CD14-positive monocyte (primary cell): ENCODE measurements around the gene FCRL4. TPM values are rescaled to one million over a fixed set of nuclear protein-coding genes. Genes with fewer than 3 reads are reported as not detected.

Experiments used
- DNase-seq, 3 donors: peaks; one replicate each; pipeline ENCODE4 v3.0.0-alpha.2; 2011 to 2022
- H2AFZ ChIP-seq: 2 replicates; pipeline ENCODE4 v1.6.0; 2012; ENCODE audit warnings: mild to moderate bottlenecking, low read depth, low read length, inconsistent platforms; ENCODE audit not compliant: insufficient read depth, poor library complexity, severe bottlenecking
- H3K27ac ChIP-seq, 2 donors: 1 replicate in 1 of 2; 2 replicates in 1 of 2; pipeline ENCODE4 v1.5.1; 2012 to 2013; ENCODE audit warnings: low read length in 2 of 2, control low read depth in 1 of 2, inconsistent platforms in 1 of 2, low read depth in 1 of 2, mild to moderate bottlenecking in 1 of 2
- H3K27me3 ChIP-seq, 2 donors: one replicate each; pipeline versions ENCODE4 v1.6.0 to v1.6.1; 2011 to 2013; ENCODE audit warnings: low read length in 2 of 2; ENCODE audit not compliant: control insufficient read depth in 2 of 2, insufficient read depth in 2 of 2
- H3K36me3 ChIP-seq, 2 donors: replicated peaks in 1 of 2; 1 replicate in 1 of 2; 2 replicates in 1 of 2; pipeline versions ENCODE4 v1.5.1 to v1.6.1; 2012 to 2013; ENCODE audit warnings: low read length in 2 of 2, control low read depth in 1 of 2, inconsistent platforms in 1 of 2, mild to moderate bottlenecking in 1 of 2; ENCODE audit not compliant: insufficient read depth in 2 of 2, control insufficient read depth in 1 of 2
- H3K4me1 ChIP-seq, 2 donors: 1 replicate in 1 of 2; 2 replicates in 1 of 2; pipeline versions ENCODE4 v1.5.1 to v1.6.1; 2012 to 2013; ENCODE audit warnings: low read length in 2 of 2, control low read depth in 1 of 2, inconsistent platforms in 1 of 2, mild to moderate bottlenecking in 1 of 2, moderate library complexity in 1 of 2; ENCODE audit not compliant: insufficient read depth in 2 of 2, control insufficient read depth in 1 of 2
- H3K4me2 ChIP-seq: replicated peaks from 2 replicates; pipeline ENCODE3; 2012; ENCODE audit warnings: low read length, moderate library complexity, mild to moderate bottlenecking; ENCODE audit not compliant: poor library complexity, severe bottlenecking; ENCODE audit errors: extremely low read depth
- H3K4me3 ChIP-seq, 3 experiments: fragments of 200-600 bp in 1 of 3; sonication (generic) in 1 of 3; replicated peaks in 1 of 3; 1 replicate in 2 of 3; 2 replicates in 1 of 3; pipeline ENCODE4 v1.5.1; 2011 to 2013; ENCODE audit warnings: low read length in 3 of 3, mild to moderate bottlenecking in 3 of 3, control low read depth in 2 of 3, low read depth in 2 of 3, inconsistent platforms in 1 of 3, moderate library complexity in 1 of 3
- H3K79me2 ChIP-seq: 2 replicates; pipeline ENCODE4 v1.6.0; 2012; ENCODE audit warnings: mild to moderate bottlenecking, control low read depth, inconsistent platforms, low read length, moderate library complexity; ENCODE audit not compliant: insufficient read depth
- H3K9ac ChIP-seq: 2 replicates; pipeline ENCODE4 v1.6.0; 2017; ENCODE audit warnings: low read length, mild to moderate bottlenecking; ENCODE audit not compliant: insufficient read depth, poor library complexity, severe bottlenecking
- H3K9me3 ChIP-seq, 2 donors: replicated peaks in 1 of 2; 1 replicate in 1 of 2; 2 replicates in 1 of 2; pipeline versions ENCODE4 v1.5.1 to v1.6.1; 2012 to 2013; ENCODE audit warnings: low read length in 2 of 2, control low read depth in 1 of 2; ENCODE audit not compliant: control insufficient read depth in 1 of 2, insufficient read depth in 1 of 2
- H4K20me1 ChIP-seq: 2 replicates; pipeline ENCODE4 v1.6.0; 2012; ENCODE audit warnings: mild to moderate bottlenecking, low read length, control low read depth, moderate library complexity; ENCODE audit not compliant: insufficient read depth
- H3K27ac Mint-ChIP-seq, 7 donors: one replicate each; pipeline ENCODE4 v1.8.0; 2020; ENCODE audit warnings: mild to moderate bottlenecking in 7 of 7, mixed read lengths in 7 of 7, moderate library complexity in 6 of 7, inconsistent platforms in 2 of 7
- H3K27me3 Mint-ChIP-seq, 3 donors: one replicate each; pipeline ENCODE4 v1.8.0; 2021 to 2022; ENCODE audit warnings: low read depth in 3 of 3, mild to moderate bottlenecking in 3 of 3, mixed read lengths in 3 of 3, moderate library complexity in 3 of 3, inconsistent platforms in 1 of 3
- H3K36me3 Mint-ChIP-seq, 2 donors: one replicate each; pipeline ENCODE4 v1.8.0; 2020; ENCODE audit warnings: mixed read lengths in 2 of 2, inconsistent platforms in 1 of 2, mild to moderate bottlenecking in 1 of 2
- H3K4me1 Mint-ChIP-seq: one replicate; pipeline ENCODE4 v1.8.0; 2020; ENCODE audit warnings: mild to moderate bottlenecking, mixed read lengths
- H3K4me3 Mint-ChIP-seq, 2 donors: one replicate each; pipeline ENCODE4 v1.8.0; 2020; ENCODE audit warnings: mild to moderate bottlenecking in 2 of 2, mixed read lengths in 2 of 2, moderate library complexity in 1 of 2
- H3K9me3 Mint-ChIP-seq, 7 donors: one replicate each; pipeline ENCODE4 v1.8.0; 2020 to 2022; ENCODE audit warnings: mixed read lengths in 7 of 7, mild to moderate bottlenecking in 6 of 7, moderate library complexity in 6 of 7, inconsistent platforms in 2 of 7
- CTCF ChIP-seq: fragments of 200-600 bp; IDR thresholded peaks from one replicate; pipeline ENCODE4 v1.8.0; 2022; ENCODE audit warnings: antibody characterized with exemption, mild to moderate bottlenecking
- WGBS: methylation state at CpG from one replicate; pipeline ENCODE4 v1.1.5; 2013; ENCODE audit warnings: missing lambda C conversion rate; ENCODE audit not compliant: insufficient coverage; 5-methylcytosine and 5-hydroxymethylcytosine counted together
- intact Hi-C, 2 donors: fragments of 100-400 bp; cut with micrococcal nuclease; formaldehyde crosslinking; loops; one replicate each; pipeline versions ENCODE4 v1.15.0 to v1.15.1; 2023
- polyA minus RNA-seq: library from RNA; depleted of rRNA, polyadenylated mRNA; stranded (reverse); fragments of >200 nt; gene quantifications from 2 replicates; pipeline ENCODE4 v1.2.3, GENCODE V29; 2012
- polyA plus RNA-seq, 3 donors: library from polyadenylated mRNA; depleted of rRNA in 1 of 3; unstranded in 2 of 3; stranded (reverse) in 1 of 3; fragments of 300-500 nt in 2 of 3; fragments of >200 nt in 1 of 3; fragmentation: Illumina TruSeq in 2 of 3; gene quantifications; 1 replicate in 2 of 3; 2 replicates in 1 of 3; pipeline ENCODE4 v1.2.3, GENCODE V29; 2012 to 2021
- total RNA-seq, 12 experiments: library from RNA in 1 of 12; stranded (reverse) in 1 of 12; fragments of 120-200 nt in 1 of 12; gene quantifications; one replicate each; pipeline ENCODE4 v1.2.4 and lab custom pipeline; 2013 to 2026; ENCODE audit warnings: mixed read lengths in 6 of 12, inconsistent platforms in 1 of 12

Gene FCRL4
- 0.02 TPM for total RNA-seq (2013)
- not detected for polyA plus RNA-seq
- polyA minus RNA-seq: not detected in 2 replicates
- 0 to 1.7 (median 0.06) reads per million in 11 experiments for total RNA-seq (lab: John Stamatoyannopoulos, UW)

- Mint-ChIP-seq H3K9me3 (peaks cover 0 to 1% (median 0%) of the 10 kb centered on the region in 7 donors), H3K27me3 (peaks cover 65 to 88% (median 73%) of the 10 kb centered on the region in 3 donors), H3K4me3 (peak within 1 kb of the TSS in 1 of 2 donors; percentile 48), H3K4me1 (peaks cover 9% of the 10 kb centered on the region), H3K36me3 (no peaks in the 10 kb centered on the region), H3K27ac (no peak within 1 kb of the TSS)
- H3K4me1 ChIP-seq: peaks cover 10% of the 10 kb centered on the region in 2 donors
- no peaks in the 10 kb centered on the region for H3K79me2 ChIP-seq
- DNase-seq: no peak
- no peak within 1 kb of the TSS for H3K4me2 ChIP-seq
- no peaks in the 10 kb centered on the region for H3K36me3 ChIP-seq
- no peak within 1 kb of the TSS for H3K9ac ChIP-seq
- no peaks in the 10 kb centered on the region for H3K9me3 ChIP-seq
- intact Hi-C loops: no loop called here
- H2AFZ ChIP-seq: no peak within 1 kb of the TSS
- WGBS: 83% methylated on average over 1 of the region's 2 CpGs
- no peak for TF ChIP-seq CTCF
- H3K4me3 ChIP-seq: no peak within 1 kb of the TSS
- H4K20me1 ChIP-seq: no peaks in the 10 kb centered on the region
- peaks cover 84 to 87% of the 10 kb centered on the region in 2 donors for H3K27me3 ChIP-seq
- H3K27ac ChIP-seq: no peak within 1 kb of the TSS
These were observed at the start of gene FCRL4 for GRCh38 chr1:157597959-157598667. Gene FCRL4 (minus strand): TSS chr1:157598085. CDS start chr1:157597944, 141 bp downstream.

GRCh38 chr1:157646144-157646543 lies 48.3 kb upstream of the FCRL4 start:
- no peak overlapping the region for H3K9ac ChIP-seq
- Mint-ChIP-seq H3K36me3 (peaks cover 4 to 6% of the 10 kb centered on the region in 2 donors), H3K27ac (no peak overlapping the region), H3K27me3 (peaks cover 5 to 15% (median 10%) of the 10 kb centered on the region in 3 donors), H3K4me3 (no peak overlapping the region), H3K9me3 (peaks cover 0 to 2% (median 0%) of the 10 kb centered on the region in 7 donors), H3K4me1 (peaks cover 29% of the 10 kb centered on the region)
- no peaks in the 10 kb centered on the region for H3K36me3 ChIP-seq
- H3K4me3 ChIP-seq: no peak overlapping the region
- no peaks in the 10 kb centered on the region for H4K20me1 ChIP-seq
- intact Hi-C loops: no loop called here
- H3K4me1 ChIP-seq: peaks cover 18 to 40% of the 10 kb centered on the region in 2 donors
- TF ChIP-seq CTCF: no peak
- no peaks in the 10 kb centered on the region for H3K9me3 ChIP-seq
- no peaks in the 10 kb centered on the region for H3K79me2 ChIP-seq
- peaks cover 16 to 17% of the 10 kb centered on the region in 2 donors for H3K27me3 ChIP-seq
- H2AFZ ChIP-seq: no peak overlapping the region
- H3K27ac ChIP-seq: no peak overlapping the region
- no peak overlapping the region for H3K4me2 ChIP-seq
- peak in 2 of 3 donors; percentile 25 to 53 for DNase-seq
